ENCODE results near the gene OR5AR1.
"Not testable (repeated sequence)": the region's sequence is repeated elsewhere in the genome, so short reads cannot be mapped to it uniquely, and the experiment has no call there.

Gene OR5AR1

GRCh38 chr11:56663386-56663785 lies at the start of gene OR5AR1:
Gene OR5AR1, plus strand, starts transcription at chr11:56663686. Its CDS starts 0 bp downstream, at chr11:56663686.
- no peak for DNase-seq

DNA sequence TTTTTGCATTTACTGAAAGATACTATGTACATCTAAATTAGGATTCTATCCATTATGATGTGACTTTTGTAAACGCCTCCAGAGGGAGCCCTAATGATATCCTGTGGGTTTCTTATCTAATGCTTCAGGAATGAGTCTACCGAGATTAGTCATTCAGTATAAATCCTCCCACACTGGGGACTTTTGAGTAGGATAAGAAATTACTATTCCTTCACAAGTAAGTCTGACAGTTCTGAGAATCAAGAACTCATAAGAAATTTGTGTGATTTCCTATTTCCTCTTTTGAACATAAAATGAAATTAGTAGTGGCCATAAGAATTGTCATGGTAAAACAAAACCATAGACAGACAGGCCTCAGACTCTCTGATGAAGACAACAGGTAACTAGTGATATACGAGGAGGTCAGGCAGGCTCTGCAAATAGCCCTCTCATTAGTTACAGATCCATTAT lies 38.8 kb upstream of the OR5AR1 start:
- DNase-seq: no peak

GRCh38 chr11:56625946-56626345 lies 37.5 kb upstream of the OR5AR1 start:
- DNase-seq: no peak

DNA sequence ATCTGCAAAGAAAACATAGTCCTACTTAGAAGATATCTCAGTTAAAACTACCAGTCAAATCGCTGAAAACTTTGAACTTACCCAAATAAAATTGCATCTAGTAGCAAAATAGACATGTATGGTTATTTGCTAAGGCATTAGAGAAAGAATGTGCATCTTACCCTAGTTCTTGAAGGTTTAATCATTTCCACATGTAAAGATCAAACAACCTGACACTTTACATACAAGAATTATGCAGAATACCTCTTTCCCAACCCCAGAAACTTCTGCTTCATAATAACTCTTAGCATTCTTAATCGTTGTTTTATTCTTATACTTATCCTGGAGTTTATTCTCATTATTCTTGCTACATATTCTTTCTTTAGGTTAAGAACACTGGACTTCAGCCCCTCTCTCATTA lies 31.2 kb upstream of the OR5AR1 start:
- DNase-seq: no peak

GRCh38 chr11:56636861-56637260 lies 26.6 kb upstream of the OR5AR1 start:
- DNase-seq: no peak

DNA sequence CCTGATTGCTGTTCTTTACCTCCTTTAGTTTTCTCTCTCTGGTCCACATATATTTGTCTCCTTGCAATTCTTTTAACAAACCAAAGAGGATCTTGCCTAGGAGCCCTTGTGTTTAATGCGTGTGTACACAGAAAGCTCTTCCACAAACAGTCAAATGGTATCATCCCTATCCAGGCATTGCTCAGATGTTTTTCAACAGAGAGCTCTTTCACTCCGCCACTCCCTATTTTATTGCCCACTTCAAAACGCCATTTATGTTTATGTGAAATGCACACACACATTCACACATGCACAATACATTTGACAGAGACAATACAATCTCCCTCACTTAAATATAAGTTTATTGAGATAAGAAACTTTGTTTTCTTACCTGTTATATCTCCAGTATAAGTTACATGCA lies 26.0 kb upstream of the OR5AR1 start:
- no peak for DNase-seq

GRCh38 chr11:56642339-56642738 lies 21.1 kb upstream of the OR5AR1 start, which contains the start of gene OR5AP2:
Gene OR5AP2, minus strand, starts transcription at chr11:56642439. Its CDS starts 0 bp downstream, at chr11:56642439.
- DNase-seq: no peak

DNA sequence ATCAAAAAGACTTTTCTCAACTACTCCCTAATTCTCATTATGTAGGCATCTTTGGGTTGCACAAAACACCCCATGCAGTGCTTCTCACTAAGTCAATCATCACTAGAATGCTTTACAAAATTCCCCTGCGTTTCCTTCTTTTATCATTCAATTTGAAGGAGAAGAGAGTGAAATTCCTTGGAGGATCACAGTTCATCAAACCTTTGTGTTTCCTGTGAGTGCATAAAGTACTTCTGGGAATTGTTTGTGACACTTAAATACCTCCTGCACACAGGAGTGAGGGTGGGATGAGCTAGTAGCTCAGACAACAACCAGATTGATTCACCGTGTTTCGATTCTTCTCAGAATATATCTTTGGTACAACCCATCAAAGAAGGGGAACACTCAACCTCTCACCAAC lies 3.7 kb upstream of the OR5AR1 start:
- peak; percentile 2 for DNase-seq

DNA sequence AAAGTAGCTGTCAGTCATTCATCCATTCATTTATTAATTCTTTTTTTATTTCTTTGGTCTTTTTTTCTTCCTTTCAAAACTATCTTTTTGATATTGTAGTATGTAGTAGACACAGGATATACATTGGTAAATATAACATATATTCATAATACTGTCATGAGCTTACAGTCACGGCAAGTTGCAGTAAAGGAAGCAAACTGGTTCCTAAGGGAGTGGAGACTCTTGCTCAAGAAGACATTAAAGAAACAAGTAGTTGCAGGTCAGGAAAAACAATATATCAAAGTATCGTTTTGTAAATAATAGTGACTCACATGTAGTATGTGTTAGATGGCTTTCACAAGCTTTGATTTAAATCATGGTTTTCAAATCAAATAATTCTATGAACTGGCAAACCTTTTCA lies 7.5 kb downstream of the OR5AR1 start:
- no peak for DNase-seq

DNA sequence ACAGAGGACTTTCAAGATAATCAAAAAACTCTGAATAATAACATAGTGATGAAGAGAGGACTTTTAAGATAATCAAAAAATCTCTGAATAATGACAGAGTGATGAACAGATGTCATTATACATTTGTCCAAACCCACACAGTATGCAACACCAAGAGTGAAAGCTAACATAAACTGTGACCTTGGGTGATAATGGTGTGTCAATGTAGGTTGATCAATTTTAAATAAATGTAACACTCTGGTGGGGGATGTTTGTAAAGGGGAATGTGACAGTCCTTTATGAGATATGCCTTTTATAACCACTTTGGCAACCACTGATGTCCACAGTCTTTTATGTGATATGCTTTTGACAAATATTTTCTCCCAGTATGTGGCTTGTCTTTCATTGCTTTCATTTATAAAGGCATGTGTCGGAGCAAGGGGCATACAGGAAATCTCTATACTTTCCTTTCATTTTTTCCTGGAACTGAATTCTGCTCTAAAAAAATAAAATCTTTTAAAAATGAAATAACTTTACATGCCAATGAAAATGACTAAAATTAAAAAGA lies 25.1 kb downstream of the OR5AR1 start:
- no peak for DNase-seq

DNA sequence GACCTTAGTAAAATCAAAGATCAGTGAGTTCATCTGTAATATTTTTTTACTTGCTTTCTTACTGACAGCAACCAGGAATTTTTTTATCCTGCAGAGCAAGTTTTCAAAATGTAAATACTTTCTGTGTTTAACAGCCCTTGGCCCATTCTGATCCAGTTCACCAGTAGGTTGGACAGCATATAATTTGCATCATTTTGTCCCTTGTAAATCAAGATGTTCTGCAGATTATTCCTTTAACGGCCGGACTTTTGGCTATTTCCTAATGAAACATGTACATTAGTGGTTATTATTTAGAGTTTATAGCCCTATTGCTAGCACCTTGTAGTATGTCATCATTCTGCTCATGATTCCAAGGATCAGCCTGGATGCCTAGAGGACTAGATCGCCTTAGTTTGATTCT lies 27.7 kb downstream of the OR5AR1 start:
- DNase-seq: not testable (repeated sequence)

DNA sequence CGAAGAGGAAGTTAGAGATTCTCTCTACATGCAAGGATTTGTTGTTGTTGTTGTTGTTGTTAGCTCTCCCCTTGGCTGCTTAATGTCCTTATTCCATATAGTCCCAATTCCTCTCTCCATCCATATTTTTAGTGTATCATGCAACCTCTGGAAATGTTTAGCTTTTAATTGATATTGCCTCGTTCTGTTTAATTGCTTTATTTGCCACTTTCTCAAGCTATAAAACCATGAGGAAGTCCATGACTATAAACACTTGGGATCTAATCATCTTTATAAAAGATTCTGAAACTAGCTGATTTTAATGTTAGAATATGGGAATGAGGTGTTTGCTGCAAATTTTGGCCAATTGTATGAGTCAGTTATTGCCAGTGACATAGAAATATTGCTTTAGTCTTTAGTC lies 29.9 kb downstream of the OR5AR1 start:
- DNase-seq: no peak

GRCh38 chr11:56698795-56699194 lies 35.3 kb downstream of the OR5AR1 start, which contains the start of gene OR9G1:
Gene OR9G1, plus strand, starts transcription at chr11:56699095. Its CDS starts 1,293 bp downstream, at chr11:56700388.
- no peak for DNase-seq

- DNase-seq: no peak
Observed at GRCh38 chr11:56700242-56700913, 36.9 kb downstream of the OR5AR1 start.

DNA sequence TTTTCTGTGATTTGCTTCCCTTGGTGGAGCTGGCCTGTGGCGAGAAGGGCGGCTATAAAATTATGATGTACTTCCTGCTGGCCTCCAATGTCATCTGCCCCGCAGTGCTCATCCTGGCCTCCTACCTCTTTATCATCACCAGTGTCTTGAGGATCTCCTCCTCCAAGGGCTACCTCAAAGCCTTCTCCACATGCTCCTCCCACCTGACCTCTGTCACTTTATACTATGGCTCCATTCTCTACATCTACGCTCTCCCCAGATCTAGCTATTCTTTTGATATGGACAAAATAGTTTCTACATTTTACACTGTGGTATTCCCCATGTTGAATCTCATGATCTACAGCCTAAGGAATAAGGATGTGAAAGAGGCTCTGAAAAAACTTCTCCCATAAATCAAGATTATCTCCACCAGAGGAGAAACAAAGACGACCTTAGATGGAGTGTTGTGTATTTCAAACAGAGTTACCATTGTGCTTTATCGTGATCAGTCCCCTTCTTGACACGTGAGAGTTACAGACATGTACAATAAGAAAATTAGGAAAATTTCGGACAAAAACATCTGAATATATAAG lies 37.5 kb downstream of the OR5AR1 start:
- no peak for DNase-seq

DNA sequence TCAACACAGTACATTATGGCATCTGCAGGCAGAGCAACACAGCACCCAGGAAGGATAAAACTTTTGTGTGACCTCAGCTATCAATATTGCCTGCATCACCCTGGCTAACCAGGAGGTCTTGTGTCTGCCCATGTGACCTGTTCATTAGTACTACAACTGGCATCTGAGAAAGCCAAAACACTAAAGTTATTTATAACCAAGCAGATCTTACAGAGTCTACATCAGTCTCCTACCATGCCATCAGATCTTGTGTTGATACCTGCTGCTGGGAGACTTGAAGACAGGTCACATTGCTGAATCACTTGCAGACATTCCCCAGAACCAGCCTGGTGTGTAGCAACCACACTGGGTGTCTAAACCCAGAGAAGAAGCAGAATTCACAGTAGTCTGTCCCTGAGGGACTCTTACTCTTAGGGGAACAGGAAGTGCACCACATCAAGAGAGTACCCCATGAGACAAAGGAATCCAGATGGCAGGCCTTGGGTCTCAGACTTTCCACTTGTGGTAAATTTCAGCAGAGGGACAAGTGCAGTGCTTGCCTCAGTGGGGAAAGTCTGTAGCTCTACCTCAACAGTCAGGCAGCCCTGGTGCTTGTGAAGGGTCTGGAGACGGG lies 42.4 kb downstream of the OR5AR1 start:
- DNase-seq: no peak

DNA sequence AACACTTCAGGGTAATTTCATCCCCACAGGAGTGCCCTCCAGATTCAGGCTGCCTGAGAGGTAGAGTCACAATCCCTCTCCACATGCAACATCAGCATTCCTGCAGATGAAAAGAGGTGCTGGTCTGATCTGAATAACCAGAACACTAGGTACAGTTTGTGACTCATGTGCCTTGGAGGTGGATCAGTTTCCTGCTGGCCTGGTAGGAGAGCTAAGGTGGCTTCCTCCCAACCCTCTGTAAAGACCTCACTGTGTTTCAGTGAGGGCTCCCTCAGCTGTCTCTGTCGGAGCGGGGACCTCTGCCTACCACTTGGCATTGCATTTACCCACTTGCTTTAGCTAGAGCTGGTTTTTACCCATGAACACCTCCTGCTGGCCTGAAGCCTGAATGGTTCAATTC lies 43.0 kb downstream of the OR5AR1 start:
- DNase-seq: no peak

DNA sequence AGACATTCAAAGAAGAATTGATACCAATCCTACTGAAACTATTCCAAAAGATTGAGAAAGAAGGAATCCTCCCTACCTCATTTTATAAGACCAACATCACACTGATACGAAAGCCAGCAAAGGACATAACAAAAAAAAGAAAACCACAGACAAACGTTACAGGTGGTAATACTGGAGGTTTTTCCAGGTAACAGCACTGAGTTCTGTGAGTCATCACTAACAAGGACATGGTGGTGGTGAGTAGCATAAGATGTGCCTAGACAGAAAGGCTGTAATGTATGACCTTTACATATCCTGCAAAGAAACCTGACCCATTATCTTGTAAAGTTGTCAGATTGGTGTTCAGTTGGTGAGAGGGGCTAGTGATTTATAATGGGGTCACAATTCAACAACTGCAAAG lies 50.7 kb downstream of the OR5AR1 start:
- DNase-seq: no peak
